GM12892 (cell line): ENCODE results near the gene PBX1.

ENCODE experiments used
- POLR2A ChIP-seq: IDR thresholded peaks from 2 replicates; pipeline ENCODE4 v1.6.1; 2011; ENCODE audit warnings: low read depth, low read length, control low read depth
- TAF1 ChIP-seq: IDR thresholded peaks from 2 replicates; pipeline ENCODE4 v1.6.1; 2011; ENCODE audit warnings: low read depth, mild to moderate bottlenecking, control low read depth, low read length, borderline replicate concordance

GRCh38 chr1:164670786-164671185 is 111.8 kb downstream of the PBX1 start:
- TF ChIP-seq POLR2A (no peak), TAF1 (no peak)
